Endometrial microvascular endothelial cells (primary cell): ENCODE data around the gene HS3ST3A1. TPM values are rescaled to one million over a fixed set of nuclear protein-coding genes. Genes with fewer than 3 reads are reported as not detected.

Experiments
- in situ Hi-C: cut with HindIII; loops from 2 replicates; pipeline ENCODE4 v1.10.0; 2017; ENCODE audit warnings: low sequenced_read_pairs, low pct_unique_long_range_greater_than_20kb; ENCODE audit errors: inconsistent ontology term
- total RNA-seq: library from RNA; depleted of rRNA; stranded (reverse); fragments of >200 nt; gene quantifications from one replicate; pipeline ENCODE4 v1.2.3, GENCODE V29; 2015; ENCODE audit errors: inconsistent ontology term

HS3ST3A1 gene
- total RNA-seq, 1 donor from 2014 or later, result 0.46 TPM

GRCh38 chr17:13475574-13476223 lies 126.0 kb downstream of the HS3ST3A1 start:
- in situ Hi-C loops, result no loop called here

- in situ Hi-C loops, result no loop called here
Observed at GRCh38 chr17:13474073-13474800, 127.5 kb downstream of the HS3ST3A1 start.

- in situ Hi-C loops, result no loop called here
Observed at GRCh38 chr17:13465678-13466077, 136.1 kb downstream of the HS3ST3A1 start.

- in situ Hi-C loops, result no loop called here
Observed at GRCh38 chr17:13462673-13463124, 139.0 kb downstream of the HS3ST3A1 start.

- in situ Hi-C loops, result no loop called here
Observed at GRCh38 chr17:13462146-13462545, 139.6 kb downstream of the HS3ST3A1 start.

- in situ Hi-C loops, result no loop called here
Observed at GRCh38 chr17:13460261-13461000, 141.3 kb downstream of the HS3ST3A1 start.

GRCh38 chr17:13457783-13458182 lies 143.9 kb downstream of the HS3ST3A1 start:
- in situ Hi-C loops, result no loop called here
